Ecto neural progenitor cell (in vitro differentiated cells): ENCODE results near the gene COL6A5.
"Not testable (repeated sequence)": the region's sequence is repeated elsewhere in the genome, so short reads cannot be mapped to it uniquely, and the experiment has no call there.

Source experiments
- DNase-seq: peaks from one replicate; pipeline ENCODE4 v3.0.0-alpha.2; 2018; ENCODE audit warnings: low spot score

Gene COL6A5, protein sequence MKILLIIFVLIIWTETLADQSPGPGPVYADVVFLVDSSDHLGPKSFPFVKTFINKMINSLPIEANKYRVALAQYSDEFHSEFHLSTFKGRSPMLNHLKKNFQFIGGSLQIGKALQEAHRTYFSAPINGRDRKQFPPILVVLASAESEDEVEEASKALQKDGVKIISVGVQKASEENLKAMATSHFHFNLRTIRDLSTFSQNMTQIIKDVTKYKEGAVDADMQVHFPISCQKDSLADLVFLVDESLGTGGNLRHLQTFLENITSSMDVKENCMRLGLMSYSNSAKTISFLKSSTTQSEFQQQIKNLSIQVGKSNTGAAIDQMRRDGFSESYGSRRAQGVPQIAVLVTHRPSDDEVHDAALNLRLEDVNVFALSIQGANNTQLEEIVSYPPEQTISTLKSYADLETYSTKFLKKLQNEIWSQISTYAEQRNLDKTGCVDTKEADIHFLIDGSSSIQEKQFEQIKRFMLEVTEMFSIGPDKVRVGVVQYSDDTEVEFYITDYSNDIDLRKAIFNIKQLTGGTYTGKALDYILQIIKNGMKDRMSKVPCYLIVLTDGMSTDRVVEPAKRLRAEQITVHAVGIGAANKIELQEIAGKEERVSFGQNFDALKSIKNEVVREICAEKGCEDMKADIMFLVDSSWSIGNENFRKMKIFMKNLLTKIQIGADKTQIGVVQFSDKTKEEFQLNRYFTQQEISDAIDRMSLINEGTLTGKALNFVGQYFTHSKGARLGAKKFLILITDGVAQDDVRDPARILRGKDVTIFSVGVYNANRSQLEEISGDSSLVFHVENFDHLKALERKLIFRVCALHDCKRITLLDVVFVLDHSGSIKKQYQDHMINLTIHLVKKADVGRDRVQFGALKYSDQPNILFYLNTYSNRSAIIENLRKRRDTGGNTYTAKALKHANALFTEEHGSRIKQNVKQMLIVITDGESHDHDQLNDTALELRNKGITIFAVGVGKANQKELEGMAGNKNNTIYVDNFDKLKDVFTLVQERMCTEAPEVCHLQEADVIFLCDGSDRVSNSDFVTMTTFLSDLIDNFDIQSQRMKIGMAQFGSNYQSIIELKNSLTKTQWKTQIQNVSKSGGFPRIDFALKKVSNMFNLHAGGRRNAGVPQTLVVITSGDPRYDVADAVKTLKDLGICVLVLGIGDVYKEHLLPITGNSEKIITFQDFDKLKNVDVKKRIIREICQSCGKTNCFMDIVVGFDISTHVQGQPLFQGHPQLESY (N-terminal part only)

DNA sequence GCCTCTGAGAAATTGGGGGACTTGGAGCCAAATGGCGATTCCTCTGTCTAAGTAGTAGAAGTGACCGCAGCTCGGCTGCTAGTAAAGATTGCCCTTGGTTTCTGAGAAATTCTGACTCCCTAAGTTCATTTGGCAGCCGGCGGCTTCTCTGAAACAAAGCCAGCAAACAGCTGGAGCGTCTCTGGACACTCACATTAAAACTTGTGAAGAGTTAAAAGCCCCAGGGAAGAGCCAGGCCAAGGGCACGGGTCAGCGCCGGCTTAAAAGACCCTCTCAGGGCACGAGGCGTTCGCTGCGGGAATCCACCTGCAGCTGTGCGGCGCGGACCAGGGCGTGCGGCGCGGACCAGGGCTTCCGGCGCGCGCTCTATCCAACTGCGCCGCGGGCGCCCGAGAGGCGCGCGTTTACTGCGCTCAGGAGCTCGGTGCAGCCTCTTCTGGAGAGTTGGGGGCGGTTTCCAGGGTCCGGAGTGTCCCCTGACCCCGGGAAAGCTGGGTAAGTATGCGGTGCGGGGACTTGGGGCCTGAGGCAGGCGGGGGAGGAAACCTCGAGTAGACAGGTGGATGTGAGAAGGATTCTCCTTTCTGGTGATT lies at the start of gene COL6A5:
Gene COL6A5 (plus strand): TSS at position 186 of the 593 bp plus-strand sequence. CDS start 27,967 bp downstream, outside the sequence.
- peak; percentile 64 for DNase-seq

GRCh38 chr3:130299531-130299930 lies 45.9 kb upstream of the COL6A5 start:
- no peak for DNase-seq

DNA sequence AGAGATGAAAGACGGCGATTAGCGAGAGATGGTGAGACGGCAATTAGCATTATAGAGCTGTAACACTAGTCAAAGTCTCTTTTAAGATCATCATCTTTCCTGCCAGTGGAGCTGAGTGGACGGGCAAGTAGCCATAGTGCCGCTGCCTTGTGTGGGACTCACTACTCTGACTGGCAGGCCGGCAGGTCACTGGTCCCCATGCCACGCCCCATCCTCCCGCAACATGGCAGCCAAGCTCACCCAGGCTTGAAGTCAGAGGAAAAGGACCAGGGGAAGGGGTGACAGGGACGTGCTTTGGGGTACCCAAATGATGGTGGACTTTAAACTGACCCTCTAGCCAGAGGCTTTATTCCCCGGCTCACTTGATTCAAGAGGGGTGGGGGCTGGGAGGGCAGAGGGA lies 44.6 kb upstream of the COL6A5 start:
- DNase-seq: no peak

GRCh38 chr3:130310109-130310508 lies 35.4 kb upstream of the COL6A5 start:
- DNase-seq: no peak

DNA sequence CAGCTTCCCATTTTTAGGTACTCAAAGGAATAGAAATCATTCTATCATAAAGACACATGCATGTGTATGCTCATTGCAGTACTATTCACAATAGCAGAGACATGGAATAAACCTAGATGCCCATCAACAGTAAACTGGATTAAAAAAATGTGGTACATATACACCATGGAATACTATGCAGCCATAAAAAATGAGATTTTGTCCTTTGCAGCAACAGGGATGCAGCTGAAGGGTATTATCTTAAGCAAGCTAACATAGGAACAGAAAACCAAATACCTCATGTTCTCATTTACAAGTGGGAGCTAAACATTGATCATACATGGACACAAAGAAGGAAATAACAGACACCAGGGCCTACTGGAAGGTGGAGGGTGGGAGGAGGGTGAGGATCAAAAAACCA lies 33.1 kb upstream of the COL6A5 start:
- DNase-seq: no peak

- no peak for DNase-seq
These were observed 29.3 kb upstream of the COL6A5 start for GRCh38 chr3:130316169-130316568.

GRCh38 chr3:130323503-130323902 lies 22.0 kb upstream of the COL6A5 start:
- no peak for DNase-seq

DNA sequence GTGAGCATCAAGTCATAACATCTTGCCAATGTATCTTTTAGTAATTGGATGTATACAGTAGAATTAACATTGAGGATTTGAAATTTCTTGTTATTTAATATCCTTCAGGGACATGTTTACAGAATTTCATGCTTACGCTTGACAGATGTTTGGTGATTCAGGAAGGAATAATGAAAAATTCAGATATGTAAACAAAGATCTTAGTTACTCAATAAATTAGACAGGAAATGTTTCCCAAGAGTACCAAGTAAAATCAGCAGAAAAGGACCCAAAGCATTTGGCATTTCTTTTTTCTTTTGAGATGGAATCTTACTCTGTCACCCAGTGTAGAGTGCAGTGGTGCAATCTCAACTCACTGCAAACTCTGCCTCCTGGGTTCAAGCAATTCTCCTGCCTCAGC lies 4.7 kb upstream of the COL6A5 start:
- DNase-seq: no peak

DNA sequence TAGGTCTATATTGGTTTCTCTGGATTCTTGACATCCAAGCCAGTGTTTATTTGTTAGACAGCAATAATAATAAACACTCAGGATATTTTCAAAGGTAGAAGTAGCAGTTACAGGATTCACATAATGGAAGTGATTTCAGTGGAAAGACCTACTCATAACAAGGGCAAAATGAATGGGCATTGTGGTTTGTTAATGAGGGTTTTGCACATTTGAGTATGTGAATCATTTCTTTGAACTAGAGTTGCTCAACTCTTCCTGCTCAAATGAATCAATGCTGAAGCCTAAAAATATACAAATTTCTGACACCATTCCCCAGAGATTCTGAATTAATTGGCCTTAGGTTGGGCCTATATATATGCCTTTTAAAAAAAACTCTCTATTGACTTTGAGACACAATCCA lies 4.1 kb upstream of the COL6A5 start:
- no peak for DNase-seq

DNA sequence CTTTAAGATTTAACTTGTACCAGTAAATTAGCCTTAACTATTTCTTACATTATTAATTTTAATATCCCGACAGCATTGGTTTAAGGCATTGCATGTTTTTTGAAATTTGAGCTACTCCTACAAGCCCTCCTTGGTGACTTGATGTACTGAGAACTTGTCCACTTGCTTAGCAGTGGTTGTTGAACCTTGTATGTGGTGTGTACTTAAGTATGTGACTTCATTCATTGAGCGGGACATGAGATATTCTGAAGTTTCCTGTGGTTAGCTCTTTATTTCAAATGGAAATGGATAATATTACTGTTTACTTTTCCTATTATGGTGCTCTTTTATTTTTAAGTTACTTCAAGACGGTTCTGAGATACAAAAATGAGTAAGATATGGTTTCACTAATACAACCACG lies 3.6 kb upstream of the COL6A5 start:
- no peak for DNase-seq

- DNase-seq: no peak
These were observed 2.4 kb upstream of the COL6A5 start for GRCh38 chr3:130342821-130343661.

DNA sequence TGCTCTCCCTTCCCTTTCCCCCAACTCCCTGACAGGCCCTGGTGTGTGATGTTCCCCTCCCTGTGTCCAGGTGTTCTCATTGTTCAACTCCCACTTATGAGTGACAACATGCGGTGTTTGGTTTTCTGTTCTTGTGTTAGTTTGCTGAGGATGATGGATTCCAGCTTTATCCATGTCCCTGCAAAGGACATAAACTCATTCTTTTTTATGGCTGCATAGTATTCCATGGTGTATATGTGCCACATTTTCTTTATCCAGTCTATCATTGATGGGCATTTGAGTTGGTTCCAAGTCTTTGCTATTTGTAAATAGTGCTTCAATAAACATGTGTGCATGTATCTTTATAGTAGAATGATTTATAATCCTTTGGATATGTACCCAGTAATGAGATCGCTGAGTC lies 2.8 kb downstream of the COL6A5 start:
- not testable (repeated sequence) for DNase-seq

- no peak for DNase-seq
These were observed 9.0 kb downstream of the COL6A5 start for GRCh38 chr3:130354430-130354829.

DNA sequence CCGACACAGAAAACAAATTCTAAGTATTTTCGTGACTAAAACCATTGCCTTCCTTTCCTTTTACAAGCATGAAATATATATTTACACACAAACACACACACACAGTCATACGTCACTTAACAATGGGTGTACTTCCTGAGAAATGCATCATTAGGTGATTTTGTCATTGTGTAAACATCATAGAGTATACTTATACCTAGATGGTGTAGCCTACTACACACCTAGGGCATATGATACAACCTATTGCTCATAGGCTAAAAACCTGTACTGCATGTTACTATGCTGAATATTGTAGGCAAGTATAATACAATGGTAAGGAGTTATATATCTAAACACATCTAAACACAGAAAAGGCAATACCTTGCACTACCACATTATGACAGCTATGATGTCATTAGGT lies 28.6 kb downstream of the COL6A5 start:
- no peak for DNase-seq

- DNase-seq: no peak
These were observed 29.4 kb downstream of the COL6A5 start for GRCh38 chr3:130374908-130375307.

- DNase-seq: no peak
These were observed 32.6 kb downstream of the COL6A5 start for GRCh38 chr3:130377960-130378676.

GRCh38 chr3:130378677-130379191 lies 33.3 kb downstream of the COL6A5 start:
- no peak for DNase-seq

GRCh38 chr3:130379274-130379673 lies 33.8 kb downstream of the COL6A5 start:
- DNase-seq: no peak

DNA sequence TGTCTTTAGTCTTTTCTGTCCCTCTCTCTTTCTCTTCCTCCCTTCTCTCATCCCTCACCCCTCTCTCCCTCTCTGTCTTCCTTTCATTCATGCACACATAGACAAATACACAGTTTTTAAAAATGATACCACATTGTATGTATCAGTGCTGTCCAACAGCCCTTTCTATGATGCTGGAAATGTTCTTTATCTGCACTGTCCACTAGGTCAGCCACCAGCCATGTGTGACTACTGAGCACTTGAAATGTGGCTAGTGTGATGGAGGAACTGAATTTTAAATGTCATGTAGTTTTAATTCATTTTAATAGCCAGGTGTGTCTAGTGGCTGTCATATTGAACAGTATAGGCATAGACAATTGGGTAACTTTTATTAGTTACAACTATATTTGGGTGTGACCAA lies 34.9 kb downstream of the COL6A5 start:
- DNase-seq: no peak

GRCh38 chr3:130383424-130383823 lies 38.0 kb downstream of the COL6A5 start:
- no peak for DNase-seq
